Natural killer cell (primary cell): Measurements from ENCODE around the gene NECAB2. TPM values are rescaled to one million over a fixed set of nuclear protein-coding genes. Genes with fewer than 3 reads are reported as not detected.

ENCODE experiments used
- ATAC-seq, 3 donors: fragments of 150-1000 bp in 2 of 3; fragments of 200-7000 bp in 1 of 3; cut with Tn5 transposase; 1 replicate in 1 of 3; 2 replicates in 2 of 3; pipeline ENCODE4 v1.10.0; 2021; ENCODE audit warnings: mild to moderate bottlenecking in 2 of 3, moderate library complexity in 2 of 3
- DNase-seq, 2 donors: peaks; one replicate each; pipeline versions ENCODE4 v3.0.0 to v3.0.0-alpha.2; 2013 to 2021; ENCODE audit warnings: mixed read lengths in 1 of 2
- H3K27ac ChIP-seq: one replicate; pipeline ENCODE4 v1.5.1; 2013; ENCODE audit warnings: mild to moderate bottlenecking, low read length
- H3K27me3 ChIP-seq: one replicate; pipeline ENCODE4 v1.6.1; 2013; ENCODE audit warnings: low read length; ENCODE audit not compliant: control insufficient read depth, insufficient read depth
- H3K36me3 ChIP-seq: one replicate; pipeline ENCODE4 v1.6.1; 2013; ENCODE audit warnings: low read length; ENCODE audit not compliant: control insufficient read depth, insufficient read depth
- H3K4me1 ChIP-seq: one replicate; pipeline ENCODE4 v1.6.1; 2013; ENCODE audit warnings: low read length; ENCODE audit not compliant: control insufficient read depth, insufficient read depth
- H3K4me3 ChIP-seq: one replicate; pipeline ENCODE4 v1.5.1; 2013; ENCODE audit warnings: low read length
- H3K9me3 ChIP-seq: one replicate; pipeline ENCODE4 v1.6.1; 2013; ENCODE audit warnings: low read length; ENCODE audit not compliant: control insufficient read depth, insufficient read depth
- H3K27ac Mint-ChIP-seq, 2 donors: one replicate each; pipeline ENCODE4 v1.8.0; 2022; ENCODE audit warnings: mild to moderate bottlenecking in 2 of 2, mixed read lengths in 2 of 2, moderate library complexity in 1 of 2
- H3K27me3 Mint-ChIP-seq, 2 donors: one replicate each; pipeline ENCODE4 v1.8.0; 2022; ENCODE audit warnings: low read depth in 2 of 2, mixed read lengths in 2 of 2
- H3K36me3 Mint-ChIP-seq: one replicate; pipeline ENCODE4 v1.8.0; 2022; ENCODE audit warnings: mixed read lengths
- H3K4me1 Mint-ChIP-seq, 2 donors: one replicate each; pipeline ENCODE4 v1.8.0; 2022; ENCODE audit warnings: mixed read lengths in 2 of 2
- H3K4me3 Mint-ChIP-seq: one replicate; pipeline ENCODE4 v1.8.0; 2022; ENCODE audit warnings: mild to moderate bottlenecking, moderate library complexity, mixed read lengths
- H3K9me3 Mint-ChIP-seq, 2 donors: one replicate each; pipeline ENCODE4 v1.8.0; 2022; ENCODE audit warnings: mixed read lengths in 2 of 2
- CTCF ChIP-seq: fragments of 200-600 bp; IDR thresholded peaks from one replicate; pipeline ENCODE4 v1.8.0; 2022; ENCODE audit warnings: antibody characterized with exemption
- WGBS: methylation state at CpG from one replicate; pipeline ENCODE4 v1.1.7; 2013; ENCODE audit warnings: missing lambda C conversion rate; ENCODE audit not compliant: insufficient coverage; 5-methylcytosine and 5-hydroxymethylcytosine counted together
- intact Hi-C: fragments of 100-400 bp; cut with micrococcal nuclease; formaldehyde crosslinking; loops from one replicate; pipeline ENCODE4 v1.14.2; 2022
- total RNA-seq, 4 donors: library from RNA; stranded (reverse); fragments of 120-200 nt in 1 of 4; gene quantifications; one replicate each; pipeline versions ENCODE4 v1.2.3 to v1.2.4, GENCODE V29; 2013 to 2022

Gene NECAB2
- total RNA-seq, 3 donors from 2014 or later (not counting 1 experiment from before 2014, with no cell fraction given): 0.75 TPM; not detected in 2

- peaks cover 18% of the 10 kb centered on the region for H3K4me1 ChIP-seq
- Mint-ChIP-seq H3K4me3 (no peak overlapping the region), H3K4me1 (peaks cover 0 to 15% of the 10 kb centered on the region in 2 donors), H3K9me3 (no peaks in the 10 kb centered on the region), H3K27ac (peak overlapping the region in 1 of 2 donors; percentile 11), H3K36me3 (no peaks in the 10 kb centered on the region), H3K27me3 (peaks cover 0 to 12% of the 10 kb centered on the region in 2 donors)
- 66% methylated on average over 9 of the region's 9 CpGs for WGBS
- H3K9me3 ChIP-seq: no peaks in the 10 kb centered on the region
- intact Hi-C loops: loop anchor here (5.0 kb wide), 2 partner anchors 233 to 553 kb away; partner anchors contain the start of gene TAF1C
- peaks cover 7% of the 10 kb centered on the region for H3K27me3 ChIP-seq
- peak in 1 of 3 donors; percentile 37 for ATAC-seq
- no peaks in the 10 kb centered on the region for H3K36me3 ChIP-seq
- no peak overlapping the region for H3K4me3 ChIP-seq
- no peak for TF ChIP-seq CTCF
- no peak overlapping the region for H3K27ac ChIP-seq
- DNase-seq: no peak
Measured at GRCh38 chr16:83954577-83955016, 13.4 kb upstream of the NECAB2 start.

GRCh38 chr16:83955218-83956130 is 12.6 kb upstream of the NECAB2 start:
- no peak for TF ChIP-seq CTCF
- 82% methylated on average over 23 of the region's 23 CpGs for WGBS

GRCh38 chr16:83956336-83957289 is 11.4 kb upstream of the NECAB2 start:
- peak; percentile 46 to 74 (median 71) for ATAC-seq
- Histone ChIP-seq H3K4me3 (no peak overlapping the region), H3K4me1 (peaks cover 18% of the 10 kb centered on the region), H3K27ac (no peak overlapping the region), H3K27me3 (peaks cover 7% of the 10 kb centered on the region), H3K36me3 (no peaks in the 10 kb centered on the region), H3K9me3 (no peaks in the 10 kb centered on the region)
- Mint-ChIP-seq H3K36me3 (no peaks in the 10 kb centered on the region), H3K27ac (no peak overlapping the region), H3K4me3 (no peak overlapping the region), H3K27me3 (peaks cover 0 to 12% of the 10 kb centered on the region in 2 donors), H3K9me3 (no peaks in the 10 kb centered on the region), H3K4me1 (peaks cover 0 to 15% of the 10 kb centered on the region in 2 donors)
- 42% methylated on average over 22 of the region's 22 CpGs for WGBS
- peak; percentile 81 for TF ChIP-seq CTCF
- intact Hi-C loops: loop anchor here (1.0 to 5.0 kb wide), 3 partner anchors 219 to 551 kb away; partner anchors contain the start of gene TAF1C
- DNase-seq: peak; percentile 67 to 77

More at GRCh38 chr16:83955218-83956130, 12.6 kb upstream of the NECAB2 start:
- intact Hi-C loops: loop anchor here (1.0 to 5.0 kb wide), 3 partner anchors 220 to 552 kb away; partner anchors contain the start of gene TAF1C
- peaks cover 0 to 12% of the 10 kb centered on the region in 2 donors for H3K27me3 Mint-ChIP-seq
- no peak overlapping the region for H3K27ac ChIP-seq
- peaks cover 18% of the 10 kb centered on the region for H3K4me1 ChIP-seq
- H3K27me3 ChIP-seq: peaks cover 7% of the 10 kb centered on the region
- no peaks in the 10 kb centered on the region for H3K9me3 Mint-ChIP-seq
- no peaks in the 10 kb centered on the region for H3K36me3 ChIP-seq
- no peaks in the 10 kb centered on the region for H3K9me3 ChIP-seq
- no peak for DNase-seq
- H3K27ac Mint-ChIP-seq: no peak overlapping the region
- peaks cover 0 to 15% of the 10 kb centered on the region in 2 donors for H3K4me1 Mint-ChIP-seq
- H3K4me3 Mint-ChIP-seq: no peak overlapping the region
- no peak overlapping the region for H3K4me3 ChIP-seq
- H3K36me3 Mint-ChIP-seq: no peaks in the 10 kb centered on the region
- ATAC-seq: no peak
